ENCODE measurements around the gene CIT. TPM values are rescaled to one million over a fixed set of nuclear protein-coding genes. Genes with fewer than 3 reads are reported as not detected.
"Not testable (repeated sequence)": the region's sequence is repeated elsewhere in the genome, so short reads cannot be mapped to it uniquely, and the experiment has no call there.

The CIT gene, protein sequence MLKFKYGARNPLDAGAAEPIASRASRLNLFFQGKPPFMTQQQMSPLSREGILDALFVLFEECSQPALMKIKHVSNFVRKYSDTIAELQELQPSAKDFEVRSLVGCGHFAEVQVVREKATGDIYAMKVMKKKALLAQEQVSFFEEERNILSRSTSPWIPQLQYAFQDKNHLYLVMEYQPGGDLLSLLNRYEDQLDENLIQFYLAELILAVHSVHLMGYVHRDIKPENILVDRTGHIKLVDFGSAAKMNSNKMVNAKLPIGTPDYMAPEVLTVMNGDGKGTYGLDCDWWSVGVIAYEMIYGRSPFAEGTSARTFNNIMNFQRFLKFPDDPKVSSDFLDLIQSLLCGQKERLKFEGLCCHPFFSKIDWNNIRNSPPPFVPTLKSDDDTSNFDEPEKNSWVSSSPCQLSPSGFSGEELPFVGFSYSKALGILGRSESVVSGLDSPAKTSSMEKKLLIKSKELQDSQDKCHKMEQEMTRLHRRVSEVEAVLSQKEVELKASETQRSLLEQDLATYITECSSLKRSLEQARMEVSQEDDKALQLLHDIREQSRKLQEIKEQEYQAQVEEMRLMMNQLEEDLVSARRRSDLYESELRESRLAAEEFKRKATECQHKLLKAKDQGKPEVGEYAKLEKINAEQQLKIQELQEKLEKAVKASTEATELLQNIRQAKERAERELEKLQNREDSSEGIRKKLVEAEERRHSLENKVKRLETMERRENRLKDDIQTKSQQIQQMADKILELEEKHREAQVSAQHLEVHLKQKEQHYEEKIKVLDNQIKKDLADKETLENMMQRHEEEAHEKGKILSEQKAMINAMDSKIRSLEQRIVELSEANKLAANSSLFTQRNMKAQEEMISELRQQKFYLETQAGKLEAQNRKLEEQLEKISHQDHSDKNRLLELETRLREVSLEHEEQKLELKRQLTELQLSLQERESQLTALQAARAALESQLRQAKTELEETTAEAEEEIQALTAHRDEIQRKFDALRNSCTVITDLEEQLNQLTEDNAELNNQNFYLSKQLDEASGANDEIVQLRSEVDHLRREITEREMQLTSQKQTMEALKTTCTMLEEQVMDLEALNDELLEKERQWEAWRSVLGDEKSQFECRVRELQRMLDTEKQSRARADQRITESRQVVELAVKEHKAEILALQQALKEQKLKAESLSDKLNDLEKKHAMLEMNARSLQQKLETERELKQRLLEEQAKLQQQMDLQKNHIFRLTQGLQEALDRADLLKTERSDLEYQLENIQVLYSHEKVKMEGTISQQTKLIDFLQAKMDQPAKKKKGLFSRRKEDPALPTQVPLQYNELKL (N-terminal part only)
- 10 to 100 TPM; 16.1 to 21.9 (median 19.4) TPM for polyA plus RNA-seq (ENCODE audit: insufficient read length in 4 of 4)

DNA sequence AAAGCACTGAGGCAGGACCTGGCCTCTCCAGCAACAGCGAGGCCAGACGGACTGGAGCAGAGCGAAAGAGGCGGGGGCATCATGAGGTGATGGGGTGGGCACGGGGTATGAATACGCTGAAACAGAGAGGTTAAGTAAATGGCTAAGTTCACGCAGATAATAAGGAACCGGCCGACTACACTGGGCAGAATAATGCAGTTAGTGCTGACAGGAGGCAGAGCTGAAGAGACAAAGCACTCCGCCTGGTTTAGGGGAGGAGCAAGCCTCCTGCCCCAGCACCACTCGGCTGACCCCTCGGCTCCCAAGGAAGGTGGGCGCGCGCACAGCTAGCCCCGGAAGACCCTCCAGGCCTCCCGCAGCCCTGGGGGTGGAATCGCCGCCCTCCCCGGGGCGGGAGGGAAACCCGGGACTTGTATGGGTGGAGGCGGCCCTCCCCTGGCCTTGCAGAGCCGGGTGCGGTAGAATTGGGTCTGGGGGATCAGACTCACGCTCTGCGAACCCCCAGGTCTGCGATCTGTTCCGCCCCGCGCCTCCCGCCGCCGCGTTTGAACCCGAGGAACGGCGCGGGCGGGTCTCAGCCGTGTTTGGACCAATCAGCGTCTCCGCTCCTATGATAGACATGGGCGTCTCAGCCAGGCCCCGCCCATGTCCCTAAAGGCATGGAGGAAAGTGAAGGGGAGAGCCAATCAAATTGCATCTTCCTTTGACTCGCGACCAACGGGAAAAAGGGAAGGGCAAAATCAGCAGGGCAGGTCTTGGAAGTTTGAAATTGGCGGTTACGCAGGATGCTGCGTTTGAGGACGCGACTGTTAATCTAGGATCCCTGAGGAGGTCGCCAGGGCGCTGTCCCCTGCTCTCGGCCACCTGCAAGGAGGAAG, at the start of gene CIT:
Gene CIT, minus strand, starts transcription at position 560 of the 878 bp plus-strand sequence. CDS start 1,152 bp downstream, outside the sequence.
- DNase-seq (ENCODE audit: low read depth in 4 of 4, low spot score in 2 of 4): peak; percentile 78 to 91 (median 87)

DNA sequence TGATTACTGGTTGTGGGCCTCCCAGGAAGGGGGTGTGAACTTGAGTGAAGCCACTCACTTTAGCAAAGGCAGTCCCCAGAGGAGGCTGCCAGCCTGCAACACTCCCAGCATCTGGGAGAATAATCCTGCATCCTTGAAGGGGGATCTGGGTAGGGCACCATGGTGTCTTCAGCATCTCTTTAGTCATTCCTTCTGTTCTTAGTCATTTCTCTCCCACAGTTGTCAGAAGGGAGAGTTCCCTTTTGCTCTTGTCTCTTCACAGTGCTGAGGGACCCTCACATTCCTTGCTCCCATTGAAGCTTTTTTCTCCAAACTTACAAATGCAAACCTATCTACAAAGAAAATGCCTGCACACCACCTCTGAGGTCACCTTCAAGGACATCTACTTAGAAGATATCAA, 48.1 kb upstream of the CIT start:
- no peak for DNase-seq (ENCODE audit: low read depth in 4 of 4, low spot score in 2 of 4)

DNA sequence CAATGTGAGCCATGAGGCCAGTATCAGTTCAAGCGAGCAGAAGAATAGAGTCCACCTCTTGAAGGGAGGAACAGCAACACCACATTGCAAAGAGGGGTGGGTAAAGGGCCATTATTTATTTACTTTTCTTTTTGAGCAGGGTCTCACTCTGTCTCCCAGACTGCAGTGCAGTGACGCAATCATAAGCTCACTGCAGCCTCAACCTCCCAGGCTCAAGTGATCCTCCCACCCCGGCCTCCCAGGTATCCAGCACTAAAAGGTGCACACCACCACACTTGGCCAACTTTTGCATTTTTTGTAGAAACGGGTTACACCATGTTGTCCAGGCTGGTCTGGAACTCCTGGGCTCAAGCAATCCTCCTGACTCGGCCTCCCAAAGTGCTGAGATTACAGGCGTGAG, 42.9 kb upstream of the CIT start:
- no peak for DNase-seq (ENCODE audit: low read depth in 4 of 4, low spot score in 2 of 4)

DNA sequence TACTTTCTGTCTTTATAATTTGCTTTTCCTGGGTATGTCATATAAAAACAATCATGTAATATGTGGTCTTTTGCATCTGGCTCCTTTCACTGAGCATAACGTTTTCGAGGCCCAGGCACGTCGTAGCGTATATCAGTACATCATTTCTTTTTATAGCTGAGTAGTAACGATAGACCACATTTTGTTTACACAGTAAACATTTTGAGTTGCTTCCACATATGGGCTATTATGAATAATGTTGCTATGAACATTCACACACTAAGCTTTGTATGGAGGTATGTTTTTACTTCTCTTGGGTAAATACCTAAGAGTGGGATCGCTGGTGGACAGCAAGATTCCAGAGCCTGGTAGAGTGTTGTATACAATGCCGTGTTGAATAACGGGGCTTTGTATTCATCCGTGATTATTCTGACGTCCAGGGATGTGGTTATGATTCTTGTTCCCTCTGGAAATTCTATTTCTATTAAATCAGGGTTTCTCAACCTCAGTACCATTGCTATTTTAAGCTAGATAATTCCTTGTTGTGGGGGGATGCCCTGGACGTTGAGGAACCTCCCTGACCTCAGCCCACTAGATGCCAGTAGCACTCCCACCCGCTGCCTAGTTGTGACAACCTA, 38.9 kb upstream of the CIT start:
- DNase-seq (ENCODE audit: low read depth in 4 of 4, low spot score in 2 of 4): no peak

DNA sequence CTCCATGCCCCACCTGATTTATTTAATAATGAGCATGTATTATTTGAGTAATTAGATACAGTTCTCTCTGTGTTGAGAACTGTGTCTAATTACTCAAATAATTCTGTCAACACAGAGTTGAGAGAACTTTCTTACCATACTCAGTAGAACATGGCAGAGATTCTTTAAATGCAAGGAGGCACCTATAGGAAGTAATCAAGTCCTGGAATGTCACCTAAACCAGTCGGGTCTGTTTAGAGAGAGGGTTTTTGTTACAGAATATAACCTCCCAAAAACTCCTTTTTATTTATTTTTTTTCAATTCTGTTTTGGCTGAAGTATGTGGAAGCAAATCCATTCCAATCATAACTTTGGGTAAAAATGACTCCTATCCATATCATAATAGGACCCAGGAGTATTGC, 37.5 kb upstream of the CIT start:
- no peak for DNase-seq (ENCODE audit: low read depth in 4 of 4, low spot score in 2 of 4)

DNA sequence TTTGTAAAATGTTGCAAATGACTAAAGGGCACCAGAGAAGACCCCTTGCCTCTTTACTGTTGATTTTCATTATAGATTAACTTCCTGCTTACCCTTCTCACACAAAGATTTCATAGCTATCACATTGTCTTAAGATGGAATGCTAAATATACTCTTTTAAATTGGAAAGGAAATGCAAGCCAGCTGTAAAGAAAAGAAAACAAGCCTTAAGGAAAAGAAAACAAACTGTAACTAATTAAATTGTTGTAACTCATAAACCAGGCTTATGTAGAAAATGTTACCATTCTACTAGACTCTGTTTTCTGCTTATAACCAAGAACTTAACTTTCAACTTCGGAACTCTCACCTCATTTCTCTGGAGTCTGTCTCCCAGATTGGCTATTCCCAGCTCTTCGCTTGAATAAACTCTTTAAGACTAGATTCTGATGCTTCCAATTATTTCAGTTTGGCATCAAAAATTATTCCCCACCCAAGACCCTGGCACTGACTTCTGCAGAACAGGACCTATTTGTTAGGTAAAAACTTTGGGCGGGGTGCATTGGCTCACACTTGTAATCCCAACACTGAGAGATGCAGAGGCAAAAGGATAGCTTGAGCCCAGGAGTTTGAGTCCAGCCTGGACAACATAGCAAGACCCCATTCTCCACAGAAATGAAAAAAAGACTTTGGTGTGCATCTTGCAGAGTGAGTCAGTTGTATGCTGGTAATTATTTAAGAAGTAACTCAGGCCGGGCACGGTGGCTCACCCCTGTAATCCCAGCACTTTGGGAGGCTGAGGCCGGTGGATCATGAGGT, 36.6 kb upstream of the CIT start:
- DNase-seq (ENCODE audit: low read depth in 4 of 4, low spot score in 2 of 4): no peak

DNA sequence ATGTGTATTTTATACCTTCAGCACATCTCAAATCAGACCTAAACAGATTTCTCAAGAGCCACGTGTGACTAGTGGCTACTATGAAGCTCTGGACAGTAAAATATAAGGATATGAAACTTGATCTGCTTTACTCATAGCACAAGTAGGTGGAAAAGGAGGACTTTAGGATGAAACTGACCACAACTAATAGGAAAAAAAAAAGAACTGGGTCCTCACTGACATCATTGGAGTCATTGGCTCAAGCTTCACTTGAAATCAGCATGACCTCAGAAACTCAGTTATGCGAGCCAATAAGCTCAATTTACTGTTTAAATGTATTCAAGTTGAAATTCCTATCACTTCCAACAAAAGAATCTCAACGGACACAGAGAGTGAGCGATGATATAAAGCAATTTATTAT, 34.1 kb upstream of the CIT start:
- DNase-seq (ENCODE audit: low read depth in 4 of 4, low spot score in 2 of 4): no peak

DNA sequence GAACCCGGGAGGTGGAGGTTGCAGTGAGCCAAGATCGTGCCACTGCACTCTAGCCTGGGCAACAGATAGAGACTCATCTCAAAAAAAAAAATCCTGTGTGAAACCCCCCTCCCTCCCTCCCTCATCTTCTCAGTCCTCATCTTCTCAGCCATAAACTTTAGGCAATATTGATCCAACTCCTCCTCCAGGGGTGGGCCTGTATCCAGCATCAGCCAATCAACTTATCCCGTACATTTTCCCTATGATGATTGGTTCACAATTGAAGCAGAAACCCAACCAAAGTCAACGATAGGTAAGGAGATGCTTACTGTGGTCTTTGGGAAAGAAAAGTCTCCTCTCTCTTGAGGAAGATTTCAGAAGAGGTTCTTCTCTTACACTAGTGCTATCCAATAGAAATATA, 33.5 kb upstream of the CIT start:
- DNase-seq (ENCODE audit: low read depth in 4 of 4, low spot score in 2 of 4): no peak

DNA sequence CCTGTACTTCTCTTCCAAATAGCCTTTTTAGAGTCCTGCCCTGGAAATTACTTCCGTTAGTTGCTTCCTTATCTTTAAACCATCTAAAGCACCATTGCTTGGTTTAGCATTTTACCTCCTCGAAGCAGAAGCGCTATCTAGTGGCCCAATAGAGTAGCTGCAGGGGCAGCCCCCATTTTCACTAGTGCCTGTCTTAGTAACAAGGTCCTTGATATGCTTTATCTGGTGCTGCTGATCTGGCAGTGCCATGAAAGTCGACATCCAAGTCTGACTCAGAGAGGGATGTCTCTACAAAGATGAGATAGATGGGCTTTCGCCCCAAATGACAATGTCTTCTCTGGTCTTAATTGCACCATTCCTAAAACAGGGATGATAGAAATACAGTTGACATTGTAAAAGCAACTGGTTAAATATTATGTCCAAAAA, 25.0 kb upstream of the CIT start:
- peak in 1 of 4 donors; percentile 21 for DNase-seq (ENCODE audit: low read depth in 4 of 4, low spot score in 2 of 4)

DNA sequence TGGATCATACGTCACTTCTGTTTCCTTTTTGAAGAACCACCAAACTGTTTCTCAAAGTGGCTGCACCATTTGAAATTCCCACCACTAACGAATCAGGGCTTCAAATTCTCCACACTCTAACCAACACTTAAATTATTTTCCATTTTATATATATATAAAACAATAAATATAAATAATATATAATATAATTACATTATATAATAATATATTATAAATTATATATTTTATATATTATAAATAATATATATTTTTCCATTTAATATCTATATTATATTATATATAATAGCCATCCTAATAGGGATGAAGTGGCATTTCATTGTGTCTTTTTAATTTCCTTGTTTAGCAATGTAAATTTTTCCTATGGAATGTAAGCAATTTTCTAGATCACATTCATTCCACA, 24.6 kb upstream of the CIT start:
- DNase-seq (ENCODE audit: low read depth in 4 of 4, low spot score in 2 of 4): no peak

DNA sequence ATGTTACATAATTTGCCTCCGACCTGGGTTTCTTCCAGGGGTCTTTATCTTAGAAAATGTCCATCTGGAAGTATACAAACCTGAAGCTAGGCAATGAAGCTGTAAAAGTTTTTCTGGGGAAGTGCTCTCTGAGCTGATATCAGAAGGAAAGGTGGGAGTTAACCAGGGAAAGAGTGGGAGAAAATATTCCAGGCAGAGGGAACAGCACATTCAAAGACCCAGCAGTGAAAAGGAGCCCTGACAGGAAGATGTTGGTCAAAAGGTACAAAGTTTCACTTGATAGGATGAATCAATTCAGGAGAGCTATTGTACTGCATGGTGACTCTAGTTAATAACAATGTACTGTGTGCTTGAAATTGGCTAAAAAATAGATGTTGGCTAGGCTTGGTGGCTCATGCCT, 17.8 kb upstream of the CIT start:
- no peak for DNase-seq (ENCODE audit: low read depth in 4 of 4, low spot score in 2 of 4)

DNA sequence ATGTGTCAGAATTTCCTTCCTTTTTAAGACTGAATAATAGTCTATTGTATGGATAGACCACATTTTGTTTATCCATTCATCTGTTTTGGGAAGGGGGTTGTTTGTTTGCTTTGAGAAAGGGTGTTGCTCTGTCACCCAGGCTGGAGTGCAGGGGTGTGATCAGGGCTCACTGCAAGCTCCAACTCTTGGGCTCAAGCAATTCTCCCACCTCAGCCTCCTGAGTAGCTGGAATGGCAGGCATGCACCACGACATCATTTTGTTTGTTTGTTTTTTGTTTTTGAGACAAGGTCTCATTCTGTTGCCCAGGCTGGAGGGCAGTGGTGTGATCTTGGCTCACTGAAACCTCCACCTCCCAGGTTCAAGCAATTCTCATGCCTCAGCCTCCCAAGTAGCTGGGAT, 15.5 kb upstream of the CIT start:
- DNase-seq (ENCODE audit: low read depth in 4 of 4, low spot score in 2 of 4): not testable (repeated sequence)

DNA sequence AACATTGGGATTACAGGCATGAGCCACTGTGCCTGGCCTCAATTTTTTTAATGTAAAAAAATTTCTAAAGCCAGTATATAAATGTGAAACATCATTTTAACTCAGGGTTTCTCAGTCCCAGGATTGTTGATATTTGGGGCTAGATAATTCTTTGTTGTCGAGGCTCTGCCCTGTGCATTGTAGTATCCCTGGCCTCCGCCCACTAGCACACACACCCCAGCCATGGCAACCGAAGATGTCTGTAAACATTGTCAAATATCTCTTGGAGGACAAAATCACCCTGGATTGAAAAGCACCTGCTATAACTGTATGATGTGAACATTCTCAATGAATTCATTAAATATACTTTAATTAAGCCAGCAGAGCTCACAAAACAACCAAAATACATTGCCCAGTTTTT, 8.4 kb upstream of the CIT start:
- no peak for DNase-seq (ENCODE audit: low read depth in 4 of 4, low spot score in 2 of 4)

DNA sequence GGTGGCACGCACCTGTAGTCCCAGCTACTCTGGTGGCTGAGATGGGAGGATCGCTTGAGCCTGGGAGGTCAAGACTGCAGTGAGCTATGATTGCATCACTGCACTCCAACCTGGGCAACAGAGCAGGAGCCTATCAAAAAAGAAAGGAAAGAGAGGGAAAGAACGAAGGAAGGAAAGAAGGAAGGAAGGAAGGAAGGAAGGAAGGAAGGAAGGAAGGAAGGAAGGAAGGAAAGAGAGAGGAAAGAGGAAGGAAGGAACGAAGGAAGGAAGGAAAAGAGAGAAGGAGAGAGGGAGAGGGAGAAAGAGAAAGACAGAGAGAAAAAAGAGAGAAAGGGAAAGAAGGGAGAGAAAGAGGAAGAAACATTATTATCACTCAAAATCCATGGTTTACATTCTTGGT, 6.7 kb upstream of the CIT start:
- DNase-seq (ENCODE audit: low read depth in 4 of 4, low spot score in 2 of 4): not testable (repeated sequence)

DNA sequence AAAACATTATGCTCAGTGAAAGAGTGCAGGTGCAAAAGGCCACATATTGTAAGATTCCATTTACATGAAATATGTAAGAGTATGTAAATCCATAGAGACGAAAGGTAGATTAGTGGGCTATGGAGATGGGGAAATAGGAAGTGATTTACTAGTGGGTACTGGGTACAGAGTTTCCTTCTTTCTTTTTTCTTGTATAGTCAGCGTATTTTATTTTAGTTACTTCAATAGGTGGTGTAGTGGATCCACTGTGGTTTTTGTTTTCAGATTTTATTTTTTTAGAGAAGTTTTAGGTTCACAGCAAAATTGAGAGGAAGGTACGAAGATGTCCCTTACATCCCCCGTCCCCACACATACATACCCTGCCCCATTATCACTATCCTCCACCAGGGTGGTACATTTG, 6.1 kb upstream of the CIT start:
- DNase-seq (ENCODE audit: low read depth in 4 of 4, low spot score in 2 of 4): no peak

DNA sequence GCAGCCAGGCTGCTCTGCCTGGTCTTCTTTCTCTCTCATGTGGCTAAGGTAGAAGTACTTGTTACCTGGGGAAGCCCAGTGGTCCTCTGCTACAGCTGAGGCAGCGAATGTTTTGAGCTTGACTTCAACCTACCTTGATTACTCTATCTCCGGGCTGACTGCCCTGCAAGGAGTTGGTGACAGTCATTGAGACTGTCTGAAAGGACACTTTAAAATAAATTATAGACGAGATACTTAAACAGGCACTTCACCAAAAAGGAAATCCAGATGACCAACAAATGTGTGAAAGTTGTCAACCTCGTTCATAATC, 474 bp upstream of the CIT start:
- DNase-seq (ENCODE audit: low read depth in 4 of 4, low spot score in 2 of 4): no peak

DNA sequence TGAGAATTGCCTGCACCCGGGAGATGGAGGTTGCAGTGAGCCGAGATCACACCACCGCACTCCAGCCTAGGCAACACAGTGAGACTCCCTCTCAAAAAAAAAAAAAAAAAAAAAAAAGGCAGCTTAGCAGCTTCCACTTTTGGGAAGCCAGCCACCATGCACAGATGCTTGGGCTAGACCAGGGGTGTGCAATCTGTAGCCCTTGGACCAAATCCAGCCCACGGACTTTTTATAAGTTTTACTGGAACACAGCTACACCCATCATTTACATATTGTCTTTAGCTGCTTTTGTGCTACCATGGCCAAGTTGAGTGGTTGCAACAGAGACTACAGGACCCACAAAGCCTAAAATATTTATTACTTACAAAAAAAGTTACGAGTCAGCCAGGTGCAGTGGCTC, 6.7 kb downstream of the CIT start:
- DNase-seq (ENCODE audit: low read depth in 4 of 4, low spot score in 2 of 4): no peak

DNA sequence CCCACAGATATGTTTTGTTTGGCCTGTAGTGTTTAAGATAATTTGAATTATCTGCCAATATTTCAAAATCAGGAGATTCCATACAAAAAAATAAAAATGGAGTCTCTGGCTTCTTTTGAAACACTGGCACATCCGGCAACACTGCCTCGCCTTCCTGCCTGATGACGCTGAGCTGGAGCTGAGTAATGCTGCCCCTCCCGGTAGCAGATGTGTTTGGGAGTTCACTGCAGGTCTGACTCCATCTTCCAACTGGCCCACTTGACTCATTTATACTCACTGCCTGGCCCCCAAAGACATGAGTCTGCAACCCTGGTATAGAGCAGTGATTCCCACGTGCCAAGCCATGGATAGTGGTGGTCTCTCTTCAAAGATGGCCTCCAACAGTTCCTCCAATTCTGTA, 7.4 kb downstream of the CIT start:
- no peak for DNase-seq (ENCODE audit: low read depth in 4 of 4, low spot score in 2 of 4)

DNA sequence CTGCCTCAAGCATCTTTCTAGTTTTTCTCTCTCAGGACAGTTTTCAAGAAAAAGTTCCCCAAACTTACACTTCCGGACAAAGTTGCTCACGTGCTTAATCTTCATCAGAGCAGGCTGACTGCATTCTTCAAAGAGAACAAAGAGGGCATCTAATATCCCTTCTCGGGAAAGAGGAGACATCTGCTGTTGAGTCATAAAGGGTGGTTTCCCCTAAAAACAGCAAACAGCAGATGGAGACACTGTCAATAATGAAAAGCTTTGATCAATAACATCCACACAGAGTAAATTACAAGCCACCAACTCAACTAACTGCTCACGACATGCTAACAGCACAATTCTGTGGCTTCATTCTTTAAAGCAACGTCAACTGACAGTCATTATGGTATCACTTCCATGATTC, 8.1 kb downstream of the CIT start:
- no peak for DNase-seq (ENCODE audit: low read depth in 4 of 4, low spot score in 2 of 4)
